Measurements from ENCODE around the gene SRSF4.

SRSF4 gene

GRCh38 chr1:29211086-29212030 is 29.7 kb upstream of the SRSF4 start:
- H3K4me1 ChIP-seq, result peaks cover 6% of the 10 kb centered on the region
- H3K36me3 ChIP-seq (ENCODE audit: control insufficient read depth, insufficient read depth, low read length), result no peaks in the 10 kb centered on the region
- no peaks in the 10 kb centered on the region for H3K9me3 ChIP-seq (ENCODE audit: control insufficient read depth, low read length)
- H3K9ac ChIP-seq, result no peak overlapping the region
- no peaks in the 10 kb centered on the region for H3K79me2 ChIP-seq
- H3K27me3 ChIP-seq (ENCODE audit: control insufficient read depth, insufficient read depth, low read length), result no peaks in the 10 kb centered on the region
- TF ChIP-seq CTCF (IDR thresholded peaks at IDR 0.05), result no peak
- no peak overlapping the region for H3K4me2 ChIP-seq (ENCODE audit: low read length)
- no peak overlapping the region for H2AFZ ChIP-seq
- no peak overlapping the region for H3K27ac ChIP-seq
- H3K4me3 ChIP-seq (ENCODE audit: low read depth, low read length), result no peak overlapping the region

- Histone ChIP-seq H3K79me2 (no peaks in the 10 kb centered on the region), H3K9me3 (ENCODE audit: control insufficient read depth, low read length) (no peaks in the 10 kb centered on the region), H3K4me1 (peaks cover 2% of the 10 kb centered on the region), H3K27me3 (ENCODE audit: control insufficient read depth, insufficient read depth, low read length) (no peaks in the 10 kb centered on the region), H3K9ac (no peak overlapping the region), H3K4me2 (ENCODE audit: low read length) (no peak overlapping the region), H3K27ac (no peak overlapping the region), H2AFZ (no peak overlapping the region), H3K36me3 (ENCODE audit: control insufficient read depth, insufficient read depth, low read length) (no peaks in the 10 kb centered on the region), H3K4me3 (ENCODE audit: low read depth, low read length) (no peak overlapping the region)
- TF ChIP-seq CTCF (IDR thresholded peaks at IDR 0.05), result no peak
These were observed 28.8 kb upstream of the SRSF4 start for GRCh38 chr1:29210278-29211085.

GRCh38 chr1:29209173-29209572 is 27.5 kb upstream of the SRSF4 start:
- Histone ChIP-seq H3K4me1 (peaks cover 2% of the 10 kb centered on the region), H3K27me3 (ENCODE audit: control insufficient read depth, insufficient read depth, low read length) (no peaks in the 10 kb centered on the region), H3K36me3 (ENCODE audit: control insufficient read depth, insufficient read depth, low read length) (no peaks in the 10 kb centered on the region), H3K79me2 (no peaks in the 10 kb centered on the region), H3K4me3 (ENCODE audit: low read depth, low read length) (no peak overlapping the region), H3K9me3 (ENCODE audit: control insufficient read depth, low read length) (no peaks in the 10 kb centered on the region), H2AFZ (no peak overlapping the region), H3K9ac (no peak overlapping the region), H3K27ac (no peak overlapping the region), H3K4me2 (ENCODE audit: low read length) (no peak overlapping the region)
- no peak for TF ChIP-seq CTCF (IDR thresholded peaks at IDR 0.05)

- no peak for TF ChIP-seq CTCF (IDR thresholded peaks at IDR 0.05)
- Histone ChIP-seq H2AFZ (no peak overlapping the region), H3K36me3 (ENCODE audit: control insufficient read depth, insufficient read depth, low read length) (no peaks in the 10 kb centered on the region), H3K27ac (no peak overlapping the region), H3K4me1 (peaks cover 2% of the 10 kb centered on the region), H3K9ac (no peak overlapping the region), H3K79me2 (no peaks in the 10 kb centered on the region), H3K9me3 (ENCODE audit: control insufficient read depth, low read length) (no peaks in the 10 kb centered on the region), H3K27me3 (ENCODE audit: control insufficient read depth, insufficient read depth, low read length) (no peaks in the 10 kb centered on the region), H3K4me3 (ENCODE audit: low read depth, low read length) (no peak overlapping the region), H3K4me2 (ENCODE audit: low read length) (no peak overlapping the region)
These were observed 26.7 kb upstream of the SRSF4 start for GRCh38 chr1:29208442-29208841.

Measured in parathyroid adenoma (tissue), 2 donors.